ENCODE data around the gene MCM9.

GRCh38 chr6:118959903-118960302 lies 24.9 kb upstream of the MCM9 start:
- TF ChIP-seq TAF1 (IDR thresholded peaks at IDR 0.05; ENCODE audit: borderline replicate concordance, insufficient read depth, low read length) (no peak), REST (IDR thresholded peaks at IDR 0.05; ENCODE audit: insufficient read depth in 1 of 2, low read depth in 2 of 2, low read length in 2 of 2) (no peak)
